ENCODE data around the gene ARHGEF6. TPM values are rescaled to one million over a fixed set of nuclear protein-coding genes. Genes with fewer than 3 reads are reported as not detected.

Gene ARHGEF6
- polyA plus RNA-seq, 1 experiment: 3.0 TPM

GRCh38 chrX:136731207-136731782, 49.4 kb downstream of the ARHGEF6 start:
- no peak for TF ChIP-seq CTCF (IDR thresholded peaks at IDR 0.05; ENCODE audit: insufficient read depth, low read depth, low read length)
- POLR2A ChIA-PET: no interaction called here
- CTCF ChIA-PET: no interaction called here

GRCh38 chrX:136728393-136728792, 52.3 kb downstream of the ARHGEF6 start:
- CTCF ChIA-PET: no interaction called here
- TF ChIP-seq CTCF (IDR thresholded peaks at IDR 0.05; ENCODE audit: insufficient read depth, low read depth, low read length): no peak
- Histone ChIP-seq H3K4me3 (ENCODE audit: low read depth, low read length) (no peak overlapping the region), H3K27me3 (ENCODE audit: control insufficient read depth, insufficient read depth, low read length) (no peaks in the 10 kb centered on the region), H3K36me3 (ENCODE audit: control insufficient read depth, insufficient read depth, low read length) (no peaks in the 10 kb centered on the region)
- POLR2A ChIA-PET: no interaction called here
- no peak for DNase-seq (ENCODE audit: low read depth)

More at GRCh38 chrX:136731207-136731782, 49.4 kb downstream of the ARHGEF6 start:
- Histone ChIP-seq H3K4me3 (ENCODE audit: low read depth, low read length) (no peak overlapping the region), H3K27me3 (ENCODE audit: control insufficient read depth, insufficient read depth, low read length) (no peaks in the 10 kb centered on the region), H3K36me3 (ENCODE audit: control insufficient read depth, insufficient read depth, low read length) (no peaks in the 10 kb centered on the region)
- no peak for DNase-seq (ENCODE audit: low read depth)

GRCh38 chrX:136725441-136726104, 55.2 kb downstream of the ARHGEF6 start:
- Histone ChIP-seq H3K27me3 (ENCODE audit: control insufficient read depth, insufficient read depth, low read length) (no peaks in the 10 kb centered on the region), H3K36me3 (ENCODE audit: control insufficient read depth, insufficient read depth, low read length) (no peaks in the 10 kb centered on the region), H3K4me3 (ENCODE audit: low read depth, low read length) (no peak overlapping the region)
- DNase-seq (ENCODE audit: low read depth): no peak
- TF ChIP-seq CTCF (IDR thresholded peaks at IDR 0.05; ENCODE audit: insufficient read depth, low read depth, low read length): no peak
- POLR2A ChIA-PET: no interaction called here
- CTCF ChIA-PET: no interaction called here

- Histone ChIP-seq H3K36me3 (ENCODE audit: control insufficient read depth, insufficient read depth, low read length) (no peaks in the 10 kb centered on the region), H3K27me3 (ENCODE audit: control insufficient read depth, insufficient read depth, low read length) (no peaks in the 10 kb centered on the region), H3K4me3 (ENCODE audit: low read depth, low read length) (no peak overlapping the region)
- POLR2A ChIA-PET: no interaction called here
- CTCF ChIA-PET: no interaction called here
- no peak for TF ChIP-seq CTCF (IDR thresholded peaks at IDR 0.05; ENCODE audit: insufficient read depth, low read depth, low read length)
- no peak for DNase-seq (ENCODE audit: low read depth)
Observed at GRCh38 chrX:136718091-136718490, 62.6 kb downstream of the ARHGEF6 start.

GRCh38 chrX:136714626-136715599, 65.8 kb downstream of the ARHGEF6 start:
- H3K36me3 ChIP-seq (ENCODE audit: control insufficient read depth, insufficient read depth, low read length): no peaks in the 10 kb centered on the region
- POLR2A ChIA-PET: no interaction called here
- H3K27me3 ChIP-seq (ENCODE audit: control insufficient read depth, insufficient read depth, low read length): no peaks in the 10 kb centered on the region
- CTCF ChIA-PET: no interaction called here
- no peak for DNase-seq (ENCODE audit: low read depth)
- H3K4me3 ChIP-seq (ENCODE audit: low read depth, low read length): no peak overlapping the region
- no peak for TF ChIP-seq CTCF (IDR thresholded peaks at IDR 0.05; ENCODE audit: insufficient read depth, low read depth, low read length)

Measured in BJ (cell line).